ENCODE measurements around the gene NPFFR1. TPM values are rescaled to one million over a fixed set of nuclear protein-coding genes. Genes with fewer than 3 reads are reported as not detected.
"Not testable (repeated sequence)": the region's sequence is repeated elsewhere in the genome, so short reads cannot be mapped to it uniquely, and the experiment has no call there.

Gene NPFFR1
- total RNA-seq, 1 experiment from 2014 or later = 0.05 TPM

- H3K4me1 ChIP-seq (ENCODE audit: control insufficient read depth, insufficient read depth, low read length) = no peaks in the 10 kb centered on the region
- in situ Hi-C loops (cut with HindIII; ENCODE audit: low pct_unique_long_range_greater_than_20kb, low sequenced_read_pairs) (no loop called here), intact Hi-C loops (cut with micrococcal nuclease; ENCODE audit: unreplicated experiment) (no loop called here)
- no peak overlapping the region for H3K4me3 ChIP-seq (ENCODE audit: low read depth in 2 of 2, low read length in 2 of 2)
- H3K9me3 ChIP-seq (ENCODE audit: control insufficient read depth, insufficient read depth, low read depth, low read length) = no peaks in the 10 kb centered on the region
- H3K36me3 ChIP-seq (ENCODE audit: control insufficient read depth, insufficient read depth, low read length) = no peaks in the 10 kb centered on the region
- POLR2A ChIA-PET = no interaction called here
- DNase-seq (ENCODE audit: low read depth, low spot score) (no peak), ATAC-seq (no peak)
- no TSS peak for BruUV-seq (replicated peaks)
- H3K27me3 ChIP-seq (ENCODE audit: control insufficient read depth, insufficient read depth, low read length) = peaks cover 13% of the 10 kb centered on the region
- no peak overlapping the region for H3K27ac ChIP-seq (ENCODE audit: low read length)
- CTCF ChIA-PET = interaction anchor here (0.6 kb wide), 1 partner anchor 138 kb away, joined by 3 read pairs; no protein-coding TSS in a partner anchor
- TF ChIP-seq CTCF (IDR thresholded peaks at IDR 0.05) (no peak), TCF7L2 (IDR thresholded peaks at IDR 0.05; ENCODE audit: low read depth, low read length) (no peak), REST (IDR thresholded peaks at IDR 0.05; ENCODE audit: insufficient read depth in 1 of 2, low read depth in 2 of 2, low read length in 1 of 2) (no peak), POLR2AphosphoS5 (IDR thresholded peaks at IDR 0.05; ENCODE audit: low read depth, low read length) (no peak)
Observed at GRCh38 chr10:70247360-70247759, 36.4 kb downstream of the NPFFR1 start.

GRCh38 chr10:70241081-70241480 is 42.7 kb downstream of the NPFFR1 start:
- in situ Hi-C loops (cut with HindIII; ENCODE audit: low pct_unique_long_range_greater_than_20kb, low sequenced_read_pairs) = no loop called here
- TF ChIP-seq TCF7L2 (IDR thresholded peaks at IDR 0.05; ENCODE audit: low read depth, low read length) (no peak), POLR2AphosphoS5 (IDR thresholded peaks at IDR 0.05; ENCODE audit: low read depth, low read length) (no peak), SIN3A (IDR thresholded peaks at IDR 0.05; ENCODE audit: borderline replicate concordance, insufficient read depth, low read depth, low read length) (no peak), REST (IDR thresholded peaks at IDR 0.05; ENCODE audit: insufficient read depth in 1 of 2, low read depth in 2 of 2, low read length in 1 of 2) (no peak), CTCF (IDR thresholded peaks at IDR 0.05) (no peak)
- POLR2A ChIA-PET = interaction anchor here (0.6 kb wide), 1 partner anchor 50 kb away, joined by 10 read pairs; no protein-coding TSS in a partner anchor
- H3K27ac ChIP-seq (ENCODE audit: low read length) = no peak overlapping the region
- DNase-seq (ENCODE audit: low read depth, low spot score) (no peak), ATAC-seq (no peak)
- BruUV-seq (replicated peaks) = no TSS peak
- H3K9me3 ChIP-seq (ENCODE audit: control insufficient read depth, insufficient read depth, low read depth, low read length) = no peaks in the 10 kb centered on the region
- H3K27me3 ChIP-seq (ENCODE audit: control insufficient read depth, insufficient read depth, low read length) = peaks cover 7% of the 10 kb centered on the region
- intact Hi-C loops (cut with micrococcal nuclease; ENCODE audit: unreplicated experiment) = no loop called here
- CTCF ChIA-PET = no interaction called here
- no peaks in the 10 kb centered on the region for H3K36me3 ChIP-seq (ENCODE audit: control insufficient read depth, insufficient read depth, low read length)
- H3K4me3 ChIP-seq (ENCODE audit: low read depth in 2 of 2, low read length in 2 of 2) = no peak overlapping the region
- no peaks in the 10 kb centered on the region for H3K4me1 ChIP-seq (ENCODE audit: control insufficient read depth, insufficient read depth, low read length)

DNA sequence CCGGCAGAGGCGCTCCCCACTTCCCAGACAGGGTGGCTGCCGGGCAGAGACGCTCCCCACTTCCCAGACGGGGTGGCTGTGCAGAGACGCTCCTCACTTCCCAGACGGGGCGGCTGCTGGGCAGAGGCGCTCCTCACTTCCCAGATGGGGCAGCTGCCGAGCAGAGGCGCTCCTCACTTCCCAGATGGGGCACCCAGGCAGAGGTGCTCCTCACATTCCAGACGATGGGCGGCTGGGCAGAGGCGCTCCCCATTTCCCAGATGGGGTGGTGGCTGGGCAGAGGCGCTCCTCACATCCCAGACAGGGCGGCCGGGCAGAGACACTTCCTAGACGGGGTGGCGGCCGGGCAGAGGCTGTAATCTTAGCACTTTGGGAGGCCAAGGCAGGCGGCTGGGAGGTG is 43.8 kb downstream of the NPFFR1 start:
- in situ Hi-C loops (cut with HindIII; ENCODE audit: low pct_unique_long_range_greater_than_20kb, low sequenced_read_pairs); ATAC-seq; H3K27me3 ChIP-seq (ENCODE audit: control insufficient read depth, insufficient read depth, low read length); H3K9me3 ChIP-seq (ENCODE audit: control insufficient read depth, insufficient read depth, low read depth, low read length); DNase-seq (ENCODE audit: low read depth, low spot score); BruUV-seq (replicated peaks); H3K4me1 ChIP-seq (ENCODE audit: control insufficient read depth, insufficient read depth, low read length); H3K27ac ChIP-seq (ENCODE audit: low read length); H3K4me3 ChIP-seq (ENCODE audit: low read depth in 2 of 2, low read length in 2 of 2); intact Hi-C loops (cut with micrococcal nuclease; ENCODE audit: unreplicated experiment); CTCF ChIA-PET; H3K36me3 ChIP-seq (ENCODE audit: control insufficient read depth, insufficient read depth, low read length): not testable (repeated sequence)
- POLR2A ChIA-PET = interaction anchor here (0.6 to 0.7 kb wide), 2 partner anchors 122 to 444 kb away, joined by 3 to 4 read pairs; no protein-coding TSS in a partner anchor

All from Panc1 (cell line).